ENCODE data around the gene ZFP36L1. TPM values are rescaled to one million over a fixed set of nuclear protein-coding genes. Genes with fewer than 3 reads are reported as not detected.
A peak's percentile ranks its signal among the peaks of the same experiment; 100 is the strongest.

Gene ZFP36L1
- total RNA-seq, 1 donor from 2014 or later: 368 TPM

GRCh38 chr14:68749487-68750475, 43.1 kb downstream of the ZFP36L1 start:
- Mint-ChIP-seq H3K4me1 (ENCODE audit: low read depth) (peaks cover 23% of the 10 kb centered on the region), H3K27ac (peak overlapping the region; percentile 59), H3K9me3 (ENCODE audit: low read depth) (no peaks in the 10 kb centered on the region), H3K4me3 (ENCODE audit: low read depth) (no peak overlapping the region), H3K36me3 (ENCODE audit: insufficient read depth) (no peaks in the 10 kb centered on the region), H3K27me3 (no peaks in the 10 kb centered on the region)
- no peak for DNase-seq (ENCODE audit: low spot score, unreplicated experiment)
- no peak for TF ChIP-seq CTCF (IDR thresholded peaks at IDR 0.05; ENCODE audit: unreplicated experiment)

GRCh38 chr14:68748691-68749090, 44.2 kb downstream of the ZFP36L1 start:
- no peak overlapping the region for H3K4me3 Mint-ChIP-seq (ENCODE audit: low read depth)
- no peaks in the 10 kb centered on the region for H3K9me3 Mint-ChIP-seq (ENCODE audit: low read depth)
- no peak for DNase-seq (ENCODE audit: low spot score, unreplicated experiment)
- no peaks in the 10 kb centered on the region for H3K36me3 Mint-ChIP-seq (ENCODE audit: insufficient read depth)
- no peak for TF ChIP-seq CTCF (IDR thresholded peaks at IDR 0.05; ENCODE audit: unreplicated experiment)
- H3K4me1 Mint-ChIP-seq (ENCODE audit: low read depth): peaks cover 15% of the 10 kb centered on the region
- no peak overlapping the region for H3K27ac Mint-ChIP-seq
- no peaks in the 10 kb centered on the region for H3K27me3 Mint-ChIP-seq

- no peaks in the 10 kb centered on the region for H3K9me3 Mint-ChIP-seq (ENCODE audit: low read depth)
- no peaks in the 10 kb centered on the region for H3K27me3 Mint-ChIP-seq
- DNase-seq (ENCODE audit: low spot score, unreplicated experiment): no peak
- no peak overlapping the region for H3K27ac Mint-ChIP-seq
- no peak for TF ChIP-seq CTCF (IDR thresholded peaks at IDR 0.05; ENCODE audit: unreplicated experiment)
- no peaks in the 10 kb centered on the region for H3K36me3 Mint-ChIP-seq (ENCODE audit: insufficient read depth)
- H3K4me3 Mint-ChIP-seq (ENCODE audit: low read depth): no peak overlapping the region
- H3K4me1 Mint-ChIP-seq (ENCODE audit: low read depth): peaks cover 15% of the 10 kb centered on the region
These were observed 44.6 kb downstream of the ZFP36L1 start for GRCh38 chr14:68748260-68748659.

- no peaks in the 10 kb centered on the region for H3K36me3 Mint-ChIP-seq (ENCODE audit: insufficient read depth)
- H3K27ac Mint-ChIP-seq: no peak overlapping the region
These were observed 45.5 kb downstream of the ZFP36L1 start for GRCh38 chr14:68747393-68747792.

GRCh38 chr14:68744613-68745012, 48.3 kb downstream of the ZFP36L1 start:
- Mint-ChIP-seq H3K27me3 (no peaks in the 10 kb centered on the region), H3K36me3 (ENCODE audit: insufficient read depth) (no peaks in the 10 kb centered on the region), H3K4me3 (ENCODE audit: low read depth) (no peak overlapping the region), H3K4me1 (ENCODE audit: low read depth) (peaks cover 10% of the 10 kb centered on the region), H3K9me3 (ENCODE audit: low read depth) (peaks cover 4% of the 10 kb centered on the region), H3K27ac (no peak overlapping the region)
- TF ChIP-seq CTCF (IDR thresholded peaks at IDR 0.05; ENCODE audit: unreplicated experiment): no peak
- no peak for DNase-seq (ENCODE audit: low spot score, unreplicated experiment)

More at GRCh38 chr14:68747393-68747792, 45.5 kb downstream of the ZFP36L1 start:
- H3K27me3 Mint-ChIP-seq: no peaks in the 10 kb centered on the region
- H3K4me1 Mint-ChIP-seq (ENCODE audit: low read depth): peaks cover 12% of the 10 kb centered on the region
- no peak for DNase-seq (ENCODE audit: low spot score, unreplicated experiment)
- no peak for TF ChIP-seq CTCF (IDR thresholded peaks at IDR 0.05; ENCODE audit: unreplicated experiment)
- no peaks in the 10 kb centered on the region for H3K9me3 Mint-ChIP-seq (ENCODE audit: low read depth)
- H3K4me3 Mint-ChIP-seq (ENCODE audit: low read depth): no peak overlapping the region
